Stimulated activated naive CD8-positive, alpha-beta T cell treated with anti-CD3 and anti-CD28 coated beads, Interleukin-15, amount 100 ng/mL, for 72 hours (primary cell): ENCODE measurements around the gene ACYP2.
A peak's percentile ranks its signal among the peaks of the same experiment; 100 is the strongest.

Source experiments
- ATAC-seq: fragments of 150-1000 bp; cut with Tn5 transposase; 2 replicates; pipeline ENCODE4 v1.10.0; 2021; ENCODE audit warnings: mild to moderate bottlenecking, moderate library complexity
- DNase-seq, 2 donors: peaks; one replicate each; pipeline ENCODE4 v3.0.0; 2021 to 2022
- H3K27ac Mint-ChIP-seq, 2 donors: one replicate each; pipeline ENCODE4 v1.8.0; 2022; ENCODE audit warnings: mild to moderate bottlenecking in 2 of 2, mixed read lengths in 2 of 2, moderate library complexity in 2 of 2
- H3K27me3 Mint-ChIP-seq: one replicate; pipeline ENCODE4 v1.8.0; 2022; ENCODE audit warnings: mixed read lengths
- H3K4me1 Mint-ChIP-seq: one replicate; pipeline ENCODE4 v1.8.0; 2022; ENCODE audit warnings: mild to moderate bottlenecking, mixed read lengths
- H3K4me3 Mint-ChIP-seq, 2 donors: one replicate each; pipeline ENCODE4 v1.8.0; 2022; ENCODE audit warnings: mild to moderate bottlenecking in 2 of 2, mixed read lengths in 2 of 2, moderate library complexity in 1 of 2
- H3K9me3 Mint-ChIP-seq, 2 donors: one replicate each; pipeline ENCODE4 v1.8.0; 2022; ENCODE audit warnings: mixed read lengths in 2 of 2

ACYP2 gene

GRCh38 chr2:54212456-54212855 lies 97.0 kb downstream of the ACYP2 start:
- Mint-ChIP-seq H3K4me3 (no peak overlapping the region), H3K9me3 (peaks cover 0 to 14% of the 10 kb centered on the region in 2 donors), H3K4me1 (no peaks in the 10 kb centered on the region), H3K27me3 (no peaks in the 10 kb centered on the region), H3K27ac (no peak overlapping the region)
- ATAC-seq: no peak
- DNase-seq: no peak

GRCh38 chr2:54213082-54213481 lies 97.7 kb downstream of the ACYP2 start:
- no peak overlapping the region for H3K4me3 Mint-ChIP-seq
- no peaks in the 10 kb centered on the region for H3K4me1 Mint-ChIP-seq
- H3K27ac Mint-ChIP-seq: no peak overlapping the region
- no peaks in the 10 kb centered on the region for H3K27me3 Mint-ChIP-seq
- DNase-seq: no peak
- no peak for ATAC-seq
- peaks cover 0 to 14% of the 10 kb centered on the region in 2 donors for H3K9me3 Mint-ChIP-seq

GRCh38 chr2:54224997-54225396 lies 109.6 kb downstream of the ACYP2 start:
- no peak for ATAC-seq
- H3K9me3 Mint-ChIP-seq: no peaks in the 10 kb centered on the region
- no peaks in the 10 kb centered on the region for H3K27me3 Mint-ChIP-seq
- H3K4me3 Mint-ChIP-seq: no peak overlapping the region
- no peak overlapping the region for H3K27ac Mint-ChIP-seq
- DNase-seq: no peak
- H3K4me1 Mint-ChIP-seq: no peaks in the 10 kb centered on the region

GRCh38 chr2:54226260-54226659 lies 110.8 kb downstream of the ACYP2 start:
- ATAC-seq: no peak
- no peak for DNase-seq
- H3K27me3 Mint-ChIP-seq: no peaks in the 10 kb centered on the region
- no peak overlapping the region for H3K4me3 Mint-ChIP-seq
- no peaks in the 10 kb centered on the region for H3K4me1 Mint-ChIP-seq
- H3K27ac Mint-ChIP-seq: no peak overlapping the region
- no peaks in the 10 kb centered on the region for H3K9me3 Mint-ChIP-seq

GRCh38 chr2:54227798-54228197 lies 112.4 kb downstream of the ACYP2 start:
- ATAC-seq (no peak), DNase-seq (no peak)
- H3K4me1 Mint-ChIP-seq: no peaks in the 10 kb centered on the region
- H3K27ac Mint-ChIP-seq: peak overlapping the region in 1 of 2 donors; percentile 36
- no peaks in the 10 kb centered on the region for H3K27me3 Mint-ChIP-seq
- no peak overlapping the region for H3K4me3 Mint-ChIP-seq
- H3K9me3 Mint-ChIP-seq: peaks cover 0 to 10% of the 10 kb centered on the region in 2 donors

- ATAC-seq: no peak
- Mint-ChIP-seq H3K4me3 (no peak overlapping the region), H3K27me3 (no peaks in the 10 kb centered on the region), H3K9me3 (peaks cover 0 to 11% of the 10 kb centered on the region in 2 donors), H3K4me1 (no peaks in the 10 kb centered on the region), H3K27ac (no peak overlapping the region)
- no peak for DNase-seq
These were observed 113.5 kb downstream of the ACYP2 start for GRCh38 chr2:54228945-54229344.

- ATAC-seq: no peak
- no peak for DNase-seq
- H3K27ac Mint-ChIP-seq: no peak overlapping the region
These were observed 118.6 kb downstream of the ACYP2 start for GRCh38 chr2:54233832-54234649.

GRCh38 chr2:54237428-54237827 lies 122.0 kb downstream of the ACYP2 start:
- DNase-seq (no peak), ATAC-seq (no peak)
- H3K27ac Mint-ChIP-seq: no peak overlapping the region
- H3K27me3 Mint-ChIP-seq: no peaks in the 10 kb centered on the region
- no peaks in the 10 kb centered on the region for H3K4me1 Mint-ChIP-seq
- H3K9me3 Mint-ChIP-seq: peaks cover 13 to 15% of the 10 kb centered on the region in 2 donors
- H3K4me3 Mint-ChIP-seq: no peak overlapping the region

More at GRCh38 chr2:54233832-54234649, 118.6 kb downstream of the ACYP2 start:
- no peaks in the 10 kb centered on the region for H3K27me3 Mint-ChIP-seq
- peaks cover 15 to 19% of the 10 kb centered on the region in 2 donors for H3K9me3 Mint-ChIP-seq
- H3K4me1 Mint-ChIP-seq: no peaks in the 10 kb centered on the region
- no peak overlapping the region for H3K4me3 Mint-ChIP-seq

- ATAC-seq (no peak), DNase-seq (no peak)
- H3K9me3 Mint-ChIP-seq: peaks cover 9 to 15% of the 10 kb centered on the region in 2 donors
- no peak overlapping the region for H3K4me3 Mint-ChIP-seq
- H3K4me1 Mint-ChIP-seq: no peaks in the 10 kb centered on the region
- H3K27me3 Mint-ChIP-seq: no peaks in the 10 kb centered on the region
- no peak overlapping the region for H3K27ac Mint-ChIP-seq
These were observed 124.0 kb downstream of the ACYP2 start for GRCh38 chr2:54239427-54239826.

- no peak overlapping the region for H3K27ac Mint-ChIP-seq
- H3K9me3 Mint-ChIP-seq: peaks cover 9 to 12% of the 10 kb centered on the region in 2 donors
- H3K27me3 Mint-ChIP-seq: no peaks in the 10 kb centered on the region
- no peak overlapping the region for H3K4me3 Mint-ChIP-seq
- no peaks in the 10 kb centered on the region for H3K4me1 Mint-ChIP-seq
- DNase-seq (no peak), ATAC-seq (no peak)
These were observed 125.4 kb downstream of the ACYP2 start for GRCh38 chr2:54240515-54241469.

- H3K4me3 Mint-ChIP-seq: no peak overlapping the region
- H3K27me3 Mint-ChIP-seq: no peaks in the 10 kb centered on the region
- no peak overlapping the region for H3K27ac Mint-ChIP-seq
- no peaks in the 10 kb centered on the region for H3K9me3 Mint-ChIP-seq
- no peak for ATAC-seq
- no peaks in the 10 kb centered on the region for H3K4me1 Mint-ChIP-seq
- no peak for DNase-seq
These were observed 131.7 kb downstream of the ACYP2 start for GRCh38 chr2:54247115-54247514.

- ATAC-seq: no peak
- Mint-ChIP-seq H3K4me1 (no peaks in the 10 kb centered on the region), H3K4me3 (no peak overlapping the region), H3K9me3 (no peaks in the 10 kb centered on the region), H3K27me3 (no peaks in the 10 kb centered on the region), H3K27ac (no peak overlapping the region)
- DNase-seq: no peak
These were observed 134.2 kb downstream of the ACYP2 start for GRCh38 chr2:54249629-54250028.

GRCh38 chr2:54254180-54254579 lies 138.8 kb downstream of the ACYP2 start:
- H3K4me3 Mint-ChIP-seq: no peak overlapping the region
- H3K4me1 Mint-ChIP-seq: no peaks in the 10 kb centered on the region
- DNase-seq: no peak
- H3K27ac Mint-ChIP-seq: no peak overlapping the region
- peaks cover 0 to 7% of the 10 kb centered on the region in 2 donors for H3K9me3 Mint-ChIP-seq
- ATAC-seq: no peak
- no peaks in the 10 kb centered on the region for H3K27me3 Mint-ChIP-seq

GRCh38 chr2:54255230-54256090 lies 140.0 kb downstream of the ACYP2 start:
- H3K9me3 Mint-ChIP-seq: peaks cover 0 to 7% of the 10 kb centered on the region in 2 donors
- ATAC-seq (no peak), DNase-seq (no peak)
- no peaks in the 10 kb centered on the region for H3K27me3 Mint-ChIP-seq
- H3K27ac Mint-ChIP-seq: no peak overlapping the region
- H3K4me1 Mint-ChIP-seq: no peaks in the 10 kb centered on the region
- no peak overlapping the region for H3K4me3 Mint-ChIP-seq

- ATAC-seq (no peak), DNase-seq (no peak)
- H3K4me1 Mint-ChIP-seq: no peaks in the 10 kb centered on the region
- H3K27ac Mint-ChIP-seq: no peak within 1 kb of the TSS
- peaks cover 0 to 7% of the 10 kb centered on the region in 2 donors for H3K9me3 Mint-ChIP-seq
- no peaks in the 10 kb centered on the region for H3K27me3 Mint-ChIP-seq
- no peak within 1 kb of the TSS for H3K4me3 Mint-ChIP-seq
These were observed 140.8 kb downstream of the ACYP2 start, which contains the start of gene TSPYL6 for GRCh38 chr2:54256091-54256694. Gene TSPYL6, minus strand, starts transcription at chr2:54256229. Its CDS starts 78 bp downstream, at chr2:54256151.
